Choroid plexus epithelial cell (primary cell): ENCODE measurements around the gene OR51A4.

ENCODE experiments used
- DNase-seq: peaks from one replicate; pipeline ENCODE4 v3.0.0-alpha.2; 2010; ENCODE audit warnings: low read depth
- H3K4me3 ChIP-seq: 2 replicates; pipeline ENCODE4 v1.5.1; 2011; ENCODE audit warnings: low read depth, mild to moderate bottlenecking, control low read depth, low read length, moderate library complexity
- CTCF ChIP-seq: conservative IDR thresholded peaks from 2 replicates; pipeline ENCODE4 v1.5.1; 2011; ENCODE audit warnings: low read depth, mild to moderate bottlenecking, control low read depth, inconsistent platforms, low read length, moderate library complexity

The OR51A4 gene

GRCh38 chr11:4922304-4922703 is 25.1 kb downstream of the OR51A4 start:
- no peak for TF ChIP-seq CTCF
- DNase-seq, result no peak
- no peak overlapping the region for H3K4me3 ChIP-seq

- peak; percentile 26 for DNase-seq
- H3K4me3 ChIP-seq, result no peak overlapping the region
- TF ChIP-seq CTCF, result no peak
Observed at GRCh38 chr11:4921796-4922195, 25.6 kb downstream of the OR51A4 start.

GRCh38 chr11:4919250-4919649 is 28.2 kb downstream of the OR51A4 start, which contains the start of gene OR51G2:
TSS of gene OR51G2 (minus strand) at chr11:4919350. CDS start at chr11:4915663, 3,687 bp downstream.
- DNase-seq, result no peak
- TF ChIP-seq CTCF, result no peak
- H3K4me3 ChIP-seq, result no peak within 1 kb of the TSS

- H3K4me3 ChIP-seq, result no peak overlapping the region
- TF ChIP-seq CTCF, result no peak
- DNase-seq, result no peak
Observed at GRCh38 chr11:4916581-4916980, 30.8 kb downstream of the OR51A4 start.

GRCh38 chr11:4903484-4903883 is 43.9 kb downstream of the OR51A4 start, which contains the start of gene OR51A7:
TSS of gene OR51A7 (plus strand) at chr11:4903783. CDS start at chr11:4907370, 3,587 bp downstream.
- DNase-seq, result no peak
- TF ChIP-seq CTCF, result no peak
- no peak within 1 kb of the TSS for H3K4me3 ChIP-seq
